Testis (tissue), 3 donors: ENCODE data around the gene CSN3. TPM values are rescaled to one million over a fixed set of nuclear protein-coding genes. Genes with fewer than 3 reads are reported as not detected.

Source experiments
- DNase-seq: peaks from one replicate; pipeline ENCODE4 v3.0.0-alpha.2; 2019
- H3K27ac ChIP-seq, 2 donors: fragments of 200-600 bp; sonication (generic); one replicate each; pipeline ENCODE4 v1.5.1; 2019
- H3K27me3 ChIP-seq: fragments of 200-600 bp; sonication (generic); one replicate; pipeline ENCODE4 v1.5.1; 2019
- H3K36me3 ChIP-seq: fragments of 200-600 bp; sonication (generic); one replicate; pipeline ENCODE4 v1.5.1; 2017; ENCODE audit warnings: low read depth; ENCODE audit errors: missing control alignments
- H3K4me1 ChIP-seq: fragments of 200-600 bp; sonication (generic); one replicate; pipeline ENCODE4 v1.5.1; 2019
- H3K4me3 ChIP-seq, 2 donors: fragments of 200-600 bp; sonication (generic); one replicate each; pipeline ENCODE4 v1.5.1; 2017 to 2019
- H3K9me3 ChIP-seq: fragments of 200-600 bp; sonication (generic); one replicate; pipeline ENCODE4 v1.5.1; 2017
- CTCF ChIP-seq, 3 experiments: fragments of 450-650 bp in 2 of 3; fragments of 200-600 bp in 1 of 3; sonication (generic) in 1 of 3; IDR thresholded peaks; one replicate each; pipeline ENCODE4 v1.5.1; 2016 to 2019; ENCODE audit warnings: antibody characterized with exemption in 3 of 3, mild to moderate bottlenecking in 2 of 3, moderate library complexity in 1 of 3
- POLR2A ChIP-seq: fragments of 450-650 bp; IDR thresholded peaks from one replicate; pipeline ENCODE4 v1.6.1; 2017; ENCODE audit warnings: antibody characterized with exemption, mild to moderate bottlenecking, moderate library complexity
- WGBS, 2 donors: methylation state at CpG; one replicate each; pipeline ENCODE4 v1.1.5; 2018; 5-methylcytosine and 5-hydroxymethylcytosine counted together
- intact Hi-C: fragments of 100-400 bp; cut with DNase I; formaldehyde crosslinking; loops from one replicate; pipeline ENCODE4 v1.15.1; 2023; ENCODE audit warnings: low total_unique reads
- polyA plus RNA-seq: library from polyadenylated mRNA; stranded (reverse); fragments of 350-450 nt; fragmentation: Illumina TruSeq; extraction: RNeasy Lipid Tissue Mini Kit (QIAGEN cat#74804); gene quantifications from one replicate; pipeline ENCODE4 v1.2.3, GENCODE V29; 2014; ENCODE audit warnings: low read depth, low replicate concordance; ENCODE audit not compliant: insufficient read depth
- total RNA-seq, 2 donors: library from RNA; depleted of rRNA; stranded (reverse); fragments of >200 nt; gene quantifications; one replicate each; pipeline ENCODE4 v1.2.3, GENCODE V29; 2016

The CSN3 gene
- total and polyA plus RNA-seq, 3 donors from 2014 or later = 0.37 TPM; not detected in 2

GRCh38 chr4:70236125-70236524 is 6.3 kb upstream of the CSN3 start:
- Histone ChIP-seq H3K27ac (no peak overlapping the region), H3K4me1 (no peaks in the 10 kb centered on the region), H3K4me3 (no peak overlapping the region), H3K9me3 (no peaks in the 10 kb centered on the region), H3K36me3 (no peaks in the 10 kb centered on the region), H3K27me3 (no peaks in the 10 kb centered on the region)
- DNase-seq = no peak
- TF ChIP-seq CTCF (IDR thresholded peaks at IDR 0.05) = no peak
- no peak for TF ChIP-seq POLR2A
- intact Hi-C loops = no loop called here
- 89 to 93% methylated on average over 1 of the region's 1 CpG for WGBS, 2 donors

- H3K36me3 ChIP-seq = no peaks in the 10 kb centered on the region
- intact Hi-C loops = no loop called here
- H3K9me3 ChIP-seq = no peaks in the 10 kb centered on the region
- H3K4me1 ChIP-seq = no peaks in the 10 kb centered on the region
- no peak for DNase-seq
- H3K4me3 ChIP-seq = no peak overlapping the region
- TF ChIP-seq POLR2A (no peak), CTCF (IDR thresholded peaks at IDR 0.05) (no peak)
- no peak overlapping the region for H3K27ac ChIP-seq
- 44 to 46% methylated on average over 3 of the region's 3 CpGs for WGBS, 2 donors
- H3K27me3 ChIP-seq = no peaks in the 10 kb centered on the region
Measured at GRCh38 chr4:70239131-70239883, 3.1 kb upstream of the CSN3 start.

- Histone ChIP-seq H3K4me1 (no peaks in the 10 kb centered on the region), H3K4me3 (no peak overlapping the region), H3K36me3 (no peaks in the 10 kb centered on the region), H3K27me3 (no peaks in the 10 kb centered on the region), H3K27ac (no peak overlapping the region), H3K9me3 (no peaks in the 10 kb centered on the region)
- 75 to 79% methylated on average over 5 of the region's 5 CpGs for WGBS, 2 donors
- intact Hi-C loops = no loop called here
- no peak for DNase-seq
- TF ChIP-seq POLR2A (no peak), CTCF (IDR thresholded peaks at IDR 0.05) (no peak)
Measured at GRCh38 chr4:70239884-70240591, 2.4 kb upstream of the CSN3 start.

- 67 to 68% methylated on average over 4 of the region's 4 CpGs for WGBS, 2 donors
- H3K36me3 ChIP-seq = no peaks in the 10 kb centered on the region
- H3K27ac ChIP-seq = no peak overlapping the region
- TF ChIP-seq POLR2A (no peak), CTCF (IDR thresholded peaks at IDR 0.05) (no peak)
- no peaks in the 10 kb centered on the region for H3K9me3 ChIP-seq
- H3K4me1 ChIP-seq = no peaks in the 10 kb centered on the region
- no peaks in the 10 kb centered on the region for H3K27me3 ChIP-seq
- intact Hi-C loops = no loop called here
- no peak for DNase-seq
- no peak overlapping the region for H3K4me3 ChIP-seq
Measured at GRCh38 chr4:70243091-70243490, 694 bp downstream of the CSN3 start.
